Measurements from ENCODE around the gene HBG2. TPM values are rescaled to one million over a fixed set of nuclear protein-coding genes. Genes with fewer than 3 reads are reported as not detected.

The HBG2 gene
- total RNA-seq, 4 donors from 2014 or later = not detected

- TF ChIP-seq, protein P1, sequence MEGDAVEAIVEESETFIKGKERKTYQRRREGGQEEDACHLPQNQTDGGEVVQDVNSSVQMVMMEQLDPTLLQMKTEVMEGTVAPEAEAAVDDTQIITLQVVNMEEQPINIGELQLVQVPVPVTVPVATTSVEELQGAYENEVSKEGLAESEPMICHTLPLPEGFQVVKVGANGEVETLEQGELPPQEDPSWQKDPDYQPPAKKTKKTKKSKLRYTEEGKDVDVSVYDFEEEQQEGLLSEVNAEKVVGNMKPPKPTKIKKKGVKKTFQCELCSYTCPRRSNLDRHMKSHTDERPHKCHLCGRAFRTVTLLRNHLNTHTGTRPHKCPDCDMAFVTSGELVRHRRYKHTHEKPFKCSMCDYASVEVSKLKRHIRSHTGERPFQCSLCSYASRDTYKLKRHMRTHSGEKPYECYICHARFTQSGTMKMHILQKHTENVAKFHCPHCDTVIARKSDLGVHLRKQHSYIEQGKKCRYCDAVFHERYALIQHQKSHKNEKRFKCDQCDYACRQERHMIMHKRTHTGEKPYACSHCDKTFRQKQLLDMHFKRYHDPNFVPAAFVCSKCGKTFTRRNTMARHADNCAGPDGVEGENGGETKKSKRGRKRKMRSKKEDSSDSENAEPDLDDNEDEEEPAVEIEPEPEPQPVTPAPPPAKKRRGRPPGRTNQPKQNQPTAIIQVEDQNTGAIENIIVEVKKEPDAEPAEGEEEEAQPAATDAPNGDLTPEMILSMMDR (IDR thresholded peaks at IDR 0.05 in 4 of 5, conservative IDR thresholded peaks at IDR 0.05 in 1 of 5) = no peak
- no peak for TF ChIP-seq POLR2A (IDR thresholded peaks at IDR 0.05)
- no peak overlapping the region for H3K4me3 ChIP-seq
- H3K27me3 ChIP-seq = no peaks in the 10 kb centered on the region
- no peaks in the 10 kb centered on the region for H3K36me3 ChIP-seq
- H3K4me1 ChIP-seq = no peaks in the 10 kb centered on the region
- no peak overlapping the region for H3K27ac ChIP-seq
- ATAC-seq = no peak
- no peak for DNase-seq
- intact Hi-C loops (cut with DNase I; ENCODE audit: low total_unique reads) (no loop called here), in situ Hi-C loops (cut with MboI; ENCODE audit: low sequenced_read_pairs in 4 of 4) (no loop called here)
- H3K9me3 ChIP-seq = no peaks in the 10 kb centered on the region
These were observed 35.5 kb upstream of the HBG2 start for GRCh38 chr11:5290106-5290505.

GRCh38 chr11:5289696-5290095 is 35.1 kb upstream of the HBG2 start:
- Histone ChIP-seq H3K4me1 (no peaks in the 10 kb centered on the region), H3K9me3 (no peaks in the 10 kb centered on the region), H3K36me3 (no peaks in the 10 kb centered on the region), H3K4me3 (no peak overlapping the region), H3K27me3 (no peaks in the 10 kb centered on the region), H3K27ac (no peak overlapping the region)
- intact Hi-C loops (cut with DNase I; ENCODE audit: low total_unique reads) (no loop called here), in situ Hi-C loops (cut with MboI; ENCODE audit: low sequenced_read_pairs in 4 of 4) (no loop called here)
- ATAC-seq (no peak), DNase-seq (no peak)
- TF ChIP-seq, protein P1 (IDR thresholded peaks at IDR 0.05 in 4 of 5, conservative IDR thresholded peaks at IDR 0.05 in 1 of 5) = no peak
- TF ChIP-seq POLR2A (IDR thresholded peaks at IDR 0.05) = no peak

DNA sequence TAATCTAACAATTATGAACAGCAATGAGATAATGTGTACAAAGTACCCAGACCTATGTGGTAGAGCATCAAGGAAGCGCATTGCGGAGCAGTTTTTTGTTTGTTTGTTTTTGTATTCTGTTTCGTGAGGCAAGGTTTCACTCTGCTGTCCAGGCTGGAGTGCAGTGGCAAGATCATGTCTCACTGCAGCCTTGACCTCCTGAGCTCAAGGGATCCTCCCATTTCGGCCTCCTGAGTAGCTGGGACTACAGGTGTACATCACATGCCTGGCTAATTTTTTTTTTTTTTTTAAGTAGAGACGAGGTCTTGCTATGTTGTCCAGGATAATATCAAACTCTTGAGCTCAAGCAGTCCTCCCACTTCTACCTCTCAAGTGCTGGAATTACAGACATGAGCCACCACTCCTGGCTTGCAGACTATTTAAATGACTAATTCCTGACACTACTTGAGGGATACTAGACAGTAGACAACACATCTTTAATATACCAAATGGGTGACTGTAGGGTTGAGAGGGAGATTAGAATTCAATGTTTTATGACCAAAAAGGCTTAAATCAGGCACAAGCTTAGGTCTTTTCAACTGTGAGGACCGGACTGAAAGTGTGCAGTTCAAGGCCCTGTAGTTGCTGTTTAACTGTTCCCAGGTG is 34.4 kb upstream of the HBG2 start:
- H3K4me1 ChIP-seq = no peaks in the 10 kb centered on the region
- in situ Hi-C loops (cut with MboI; ENCODE audit: low sequenced_read_pairs in 4 of 4) = no loop called here
- DNase-seq = no peak

GRCh38 chr11:5288108-5288905 is 33.7 kb upstream of the HBG2 start:
- H3K4me1 ChIP-seq = no peaks in the 10 kb centered on the region
- H3K27ac ChIP-seq = no peak overlapping the region
- DNase-seq (no peak), ATAC-seq (no peak)
- intact Hi-C loops (cut with DNase I; ENCODE audit: low total_unique reads) (no loop called here), in situ Hi-C loops (cut with MboI; ENCODE audit: low sequenced_read_pairs in 4 of 4) (no loop called here)
- no peaks in the 10 kb centered on the region for H3K36me3 ChIP-seq
- no peaks in the 10 kb centered on the region for H3K27me3 ChIP-seq
- H3K9me3 ChIP-seq = no peaks in the 10 kb centered on the region
- H3K4me3 ChIP-seq = no peak overlapping the region
- TF ChIP-seq, protein P1 (IDR thresholded peaks at IDR 0.05 in 4 of 5, conservative IDR thresholded peaks at IDR 0.05 in 1 of 5) = no peak
- no peak for TF ChIP-seq POLR2A (IDR thresholded peaks at IDR 0.05)

More for the DNA sequence above, 34.4 kb upstream of the HBG2 start:
- Histone ChIP-seq H3K36me3 (no peaks in the 10 kb centered on the region), H3K27ac (no peak overlapping the region), H3K4me3 (no peak overlapping the region), H3K27me3 (no peaks in the 10 kb centered on the region), H3K9me3 (no peaks in the 10 kb centered on the region)
- ATAC-seq = no peak
- intact Hi-C loops (cut with DNase I; ENCODE audit: low total_unique reads) = no loop called here
- TF ChIP-seq, protein P1 (IDR thresholded peaks at IDR 0.05 in 4 of 5, conservative IDR thresholded peaks at IDR 0.05 in 1 of 5) = no peak
- no peak for TF ChIP-seq POLR2A (IDR thresholded peaks at IDR 0.05)
